PC-3 (cell line): Measurements from ENCODE around the gene RANGAP1.

Experiments
- EZH2 ChIP-seq: fragments of 300-600 bp; sonication (generic); IDR thresholded peaks from one replicate; pipeline ENCODE4 v1.6.1; 2017; ENCODE audit warnings: antibody characterized with exemption, mild to moderate bottlenecking, low read length; ENCODE audit not compliant: unreplicated experiment
- EZH2phosphoT487 ChIP-seq: fragments of 300-600 bp; sonication (generic); IDR thresholded peaks from 2 replicates; pipeline ENCODE4 v1.6.1; 2018; ENCODE audit warnings: mild to moderate bottlenecking, antibody characterized with exemption, low read length, borderline replicate concordance
- TF ChIP-seq, protein P1 (sequence below): fragments of 300-600 bp; sonication (generic); conservative IDR thresholded peaks from 2 replicates; pipeline ENCODE4 v1.5.1; 2017; ENCODE audit warnings: antibody characterized with exemption, low read depth, mild to moderate bottlenecking, low read length

- TF ChIP-seq, protein P1, sequence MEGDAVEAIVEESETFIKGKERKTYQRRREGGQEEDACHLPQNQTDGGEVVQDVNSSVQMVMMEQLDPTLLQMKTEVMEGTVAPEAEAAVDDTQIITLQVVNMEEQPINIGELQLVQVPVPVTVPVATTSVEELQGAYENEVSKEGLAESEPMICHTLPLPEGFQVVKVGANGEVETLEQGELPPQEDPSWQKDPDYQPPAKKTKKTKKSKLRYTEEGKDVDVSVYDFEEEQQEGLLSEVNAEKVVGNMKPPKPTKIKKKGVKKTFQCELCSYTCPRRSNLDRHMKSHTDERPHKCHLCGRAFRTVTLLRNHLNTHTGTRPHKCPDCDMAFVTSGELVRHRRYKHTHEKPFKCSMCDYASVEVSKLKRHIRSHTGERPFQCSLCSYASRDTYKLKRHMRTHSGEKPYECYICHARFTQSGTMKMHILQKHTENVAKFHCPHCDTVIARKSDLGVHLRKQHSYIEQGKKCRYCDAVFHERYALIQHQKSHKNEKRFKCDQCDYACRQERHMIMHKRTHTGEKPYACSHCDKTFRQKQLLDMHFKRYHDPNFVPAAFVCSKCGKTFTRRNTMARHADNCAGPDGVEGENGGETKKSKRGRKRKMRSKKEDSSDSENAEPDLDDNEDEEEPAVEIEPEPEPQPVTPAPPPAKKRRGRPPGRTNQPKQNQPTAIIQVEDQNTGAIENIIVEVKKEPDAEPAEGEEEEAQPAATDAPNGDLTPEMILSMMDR: no peak
- TF ChIP-seq EZH2phosphoT487 (no peak), EZH2 (no peak)
Measured at GRCh38 chr22:41240377-41241132, 45.4 kb downstream of the RANGAP1 start, which contains the start of gene CHADL.
